ENCODE measurements around the gene XIRP2. TPM values are rescaled to one million over a fixed set of nuclear protein-coding genes. Genes with fewer than 3 reads are reported as not detected.

Gene XIRP2
- total and polyA plus RNA-seq, 2 of the 4 experiments (the other 2 are of a cell fraction) = 0.05 to 0.18 TPM

DNA sequence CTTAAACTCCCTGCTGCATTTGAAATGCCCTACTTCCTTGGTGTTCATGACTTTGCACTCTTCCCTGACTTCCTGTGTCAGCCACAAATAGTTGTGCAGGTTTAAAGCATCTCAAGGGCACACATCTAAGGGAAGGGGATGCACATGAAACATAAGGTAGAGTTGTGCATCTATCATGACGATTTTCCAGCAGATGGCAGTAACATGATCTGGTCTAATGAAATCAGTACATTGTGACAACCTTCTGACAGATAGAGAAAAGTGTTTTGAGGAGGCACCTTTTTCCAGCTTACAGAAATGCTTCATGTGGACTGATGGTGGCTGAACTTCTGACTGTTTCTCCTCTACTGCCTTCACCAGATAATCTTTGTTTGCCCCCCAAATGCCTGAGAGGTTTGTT, 238.9 kb downstream of the XIRP2 start:
- no peak overlapping the region for H2BK20ac ChIP-seq (ENCODE audit: low read depth, low read length)
- H2BK15ac ChIP-seq (ENCODE audit: low read depth, low read length) = no peak overlapping the region
- H3K14ac ChIP-seq (replicated peaks; ENCODE audit: low read depth, low read length) = no peak overlapping the region
- WGBS, 2 experiments (ENCODE audit: extremely low coverage in 2 of 2, insufficient read length in 1 of 2) = 29% methylated on average over 1 of the region's 1 CpG; no CpG with 5 or more reads in 1 of the 2 experiments
- H2BK120ac ChIP-seq (ENCODE audit: low read depth, low read length) = no peak overlapping the region
- in situ Hi-C loops (cut with MboI; ENCODE audit: low sequenced_read_pairs) (no loop called here), intact Hi-C loops (cut with micrococcal nuclease) (loop anchor here (5.0 kb wide), 1 partner anchor 85 kb away; no protein-coding TSS in a partner anchor), dilution Hi-C loops (cut with HindIII; ENCODE audit: low sequenced_read_pairs, unreplicated experiment) (no loop called here)
- no TSS peak for BruUV-seq (replicated peaks)
- H3K4ac ChIP-seq (ENCODE audit: low read depth, low read length) = no peak overlapping the region
- no peak overlapping the region for H3K27ac ChIP-seq (ENCODE audit: insufficient read depth, low read length)
- ChIA-PET POLR2A (ENCODE audit: unreplicated experiment) (no interaction called here), CTCF (interaction anchor here (1.0 to 1.7 kb wide), 2 partner anchors 70 to 85 kb away, joined by 3 to 4 read pairs; no protein-coding TSS in a partner anchor)
- no peak overlapping the region for H3K4me3 ChIP-seq (ENCODE audit: insufficient read depth, low read depth, low read length)
- no peak overlapping the region for H3K4me2 ChIP-seq (ENCODE audit: low read depth, low read length)
- no peak overlapping the region for H4K91ac ChIP-seq (ENCODE audit: insufficient read depth, low read depth, low read length)
- no peaks in the 10 kb centered on the region for H3K9me3 ChIP-seq (ENCODE audit: control insufficient read depth, insufficient read depth, low read length)
- no peaks in the 10 kb centered on the region for H3K9me1 ChIP-seq (ENCODE audit: insufficient read depth, low read length)
- no peak overlapping the region for H4K8ac ChIP-seq (ENCODE audit: low read depth in 2 of 2, low read length in 2 of 2)
- DNase-seq = peak; percentile 44
- no peak overlapping the region for H3K9ac ChIP-seq (ENCODE audit: low read depth, low read length)
- H2AFZ ChIP-seq (replicated peaks; ENCODE audit: low read length, poor library complexity) = no peak overlapping the region
- no peak overlapping the region for H2BK5ac ChIP-seq (ENCODE audit: low read depth, low read length, poor library complexity, severe bottlenecking)
- H4K5ac ChIP-seq (ENCODE audit: low read depth, low read length) = no peak overlapping the region
- H3K4me1 ChIP-seq (ENCODE audit: control insufficient read depth, insufficient read depth, low read length) = no peaks in the 10 kb centered on the region
- no peak for ATAC-seq (ENCODE audit: low read depth)
- H2AK5ac ChIP-seq (ENCODE audit: low read depth, low read length) = no peak overlapping the region; the same call in 1 of the 2 replicates
- H3K27me3 ChIP-seq (ENCODE audit: control insufficient read depth, insufficient read depth, low read length) = no peaks in the 10 kb centered on the region
- no peaks in the 10 kb centered on the region for H3K36me3 ChIP-seq (ENCODE audit: control insufficient read depth, insufficient read depth, low read length)
- no peaks in the 10 kb centered on the region for H4K20me1 ChIP-seq (ENCODE audit: insufficient read depth, low read length)
- no peak overlapping the region for H2AK9ac ChIP-seq (replicated peaks; ENCODE audit: low read depth, low read length, poor library complexity)
- no peak overlapping the region for H3K23ac ChIP-seq (ENCODE audit: low read depth, low read length)
- TF ChIP-seq CHD1 (IDR thresholded peaks at IDR 0.05; ENCODE audit: low read depth, low read length) (no peak), RAD21 (IDR thresholded peaks at IDR 0.05; ENCODE audit: low read length) (peak; percentile 37), FOS (IDR thresholded peaks at IDR 0.05; ENCODE audit: low read depth, low read length) (no peak), NFE2L2 (IDR thresholded peaks at IDR 0.05; ENCODE audit: low read depth, low read length) (no peak)
- TF ChIP-seq, protein P1, sequence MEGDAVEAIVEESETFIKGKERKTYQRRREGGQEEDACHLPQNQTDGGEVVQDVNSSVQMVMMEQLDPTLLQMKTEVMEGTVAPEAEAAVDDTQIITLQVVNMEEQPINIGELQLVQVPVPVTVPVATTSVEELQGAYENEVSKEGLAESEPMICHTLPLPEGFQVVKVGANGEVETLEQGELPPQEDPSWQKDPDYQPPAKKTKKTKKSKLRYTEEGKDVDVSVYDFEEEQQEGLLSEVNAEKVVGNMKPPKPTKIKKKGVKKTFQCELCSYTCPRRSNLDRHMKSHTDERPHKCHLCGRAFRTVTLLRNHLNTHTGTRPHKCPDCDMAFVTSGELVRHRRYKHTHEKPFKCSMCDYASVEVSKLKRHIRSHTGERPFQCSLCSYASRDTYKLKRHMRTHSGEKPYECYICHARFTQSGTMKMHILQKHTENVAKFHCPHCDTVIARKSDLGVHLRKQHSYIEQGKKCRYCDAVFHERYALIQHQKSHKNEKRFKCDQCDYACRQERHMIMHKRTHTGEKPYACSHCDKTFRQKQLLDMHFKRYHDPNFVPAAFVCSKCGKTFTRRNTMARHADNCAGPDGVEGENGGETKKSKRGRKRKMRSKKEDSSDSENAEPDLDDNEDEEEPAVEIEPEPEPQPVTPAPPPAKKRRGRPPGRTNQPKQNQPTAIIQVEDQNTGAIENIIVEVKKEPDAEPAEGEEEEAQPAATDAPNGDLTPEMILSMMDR (conservative IDR thresholded peaks at IDR 0.05; ENCODE audit: low read depth, low read length) = peak; percentile 34
- H3K18ac ChIP-seq (ENCODE audit: low read depth, low read length) = no peak overlapping the region
- H3K79me1 ChIP-seq (ENCODE audit: low read depth in 1 of 2, low read length in 2 of 2) = no peaks in the 10 kb centered on the region
- H3K56ac ChIP-seq (ENCODE audit: extremely low read depth, insufficient read depth, low read length) = no peak overlapping the region
